ENCODE measurements around the gene GGTLC1. TPM values are rescaled to one million over a fixed set of nuclear protein-coding genes. Genes with fewer than 3 reads are reported as not detected.
"Not testable (repeated sequence)": the region's sequence is repeated elsewhere in the genome, so short reads cannot be mapped to it uniquely, and the experiment has no call there.

GGTLC1 gene
- total and polyA plus RNA-seq, 9 donors, result 0.17 TPM; not detected in 8

- H3K36me3 ChIP-seq (ENCODE audit: control insufficient read depth, insufficient read depth, low read length), result not testable (repeated sequence)
- peaks cover 12% of the 10 kb centered on the region for H3K4me1 ChIP-seq (ENCODE audit: control insufficient read depth, insufficient read depth, low read length)
- WGBS (ENCODE audit: insufficient coverage), result 28% methylated on average over 3 of the region's 12 CpGs
Measured at GRCh38 chr20:23984476-23985023, 4.0 kb downstream of the GGTLC1 start.

GRCh38 chr20:23982112-23983018 lies 6.2 kb downstream of the GGTLC1 start:
- not testable (repeated sequence) for DNase-seq; H3K4me3 ChIP-seq (ENCODE audit: low read length); H3K9me3 ChIP-seq (replicated peaks; ENCODE audit: control insufficient read depth, low read depth, low read length); H3K36me3 ChIP-seq (ENCODE audit: control insufficient read depth, insufficient read depth, low read length); H3K27ac ChIP-seq (ENCODE audit: low read length); H3K27me3 ChIP-seq (ENCODE audit: control insufficient read depth, insufficient read depth, low read length)
- peaks cover 12% of the 10 kb centered on the region for H3K4me1 ChIP-seq (ENCODE audit: control insufficient read depth, insufficient read depth, low read length)
- WGBS (ENCODE audit: insufficient coverage), result no CpG with 5 or more reads among the region's 11 CpGs

More at GRCh38 chr20:23984476-23985023, 4.0 kb downstream of the GGTLC1 start:
- not testable (repeated sequence) for H3K4me3 ChIP-seq (ENCODE audit: low read length); DNase-seq; H3K9me3 ChIP-seq (replicated peaks; ENCODE audit: control insufficient read depth, low read depth, low read length); H3K27ac ChIP-seq (ENCODE audit: low read length); H3K27me3 ChIP-seq (ENCODE audit: control insufficient read depth, insufficient read depth, low read length)

- not testable (repeated sequence) for H3K9me3 ChIP-seq (replicated peaks; ENCODE audit: control insufficient read depth, low read depth, low read length); DNase-seq; H3K27ac ChIP-seq (ENCODE audit: low read length); H3K36me3 ChIP-seq (ENCODE audit: control insufficient read depth, insufficient read depth, low read length); H3K4me3 ChIP-seq (ENCODE audit: low read length); H3K27me3 ChIP-seq (ENCODE audit: control insufficient read depth, insufficient read depth, low read length)
- WGBS (ENCODE audit: insufficient coverage), result 33% methylated on average over 3 of the region's 5 CpGs
- peaks cover 12% of the 10 kb centered on the region for H3K4me1 ChIP-seq (ENCODE audit: control insufficient read depth, insufficient read depth, low read length)
Measured at GRCh38 chr20:23981526-23981925, 7.1 kb downstream of the GGTLC1 start.

GRCh38 chr20:23981014-23981413 lies 7.6 kb downstream of the GGTLC1 start:
- not testable (repeated sequence) for H3K4me3 ChIP-seq (ENCODE audit: low read length); H3K27me3 ChIP-seq (ENCODE audit: control insufficient read depth, insufficient read depth, low read length); H3K9me3 ChIP-seq (replicated peaks; ENCODE audit: control insufficient read depth, low read depth, low read length); H3K27ac ChIP-seq (ENCODE audit: low read length); H3K36me3 ChIP-seq (ENCODE audit: control insufficient read depth, insufficient read depth, low read length)
- H3K4me1 ChIP-seq (ENCODE audit: control insufficient read depth, insufficient read depth, low read length), result peaks cover 12% of the 10 kb centered on the region
- DNase-seq, result peak; percentile 79
- WGBS (ENCODE audit: insufficient coverage), result 40% methylated on average over 7 of the region's 11 CpGs

GRCh38 chr20:23979899-23980811 lies 8.4 kb downstream of the GGTLC1 start:
- 53% methylated on average over 13 of the region's 17 CpGs for WGBS (ENCODE audit: insufficient coverage)
- not testable (repeated sequence) for DNase-seq; H3K4me3 ChIP-seq (ENCODE audit: low read length); H3K27me3 ChIP-seq (ENCODE audit: control insufficient read depth, insufficient read depth, low read length); H3K36me3 ChIP-seq (ENCODE audit: control insufficient read depth, insufficient read depth, low read length); H3K9me3 ChIP-seq (replicated peaks; ENCODE audit: control insufficient read depth, low read depth, low read length); H3K27ac ChIP-seq (ENCODE audit: low read length)
- H3K4me1 ChIP-seq (ENCODE audit: control insufficient read depth, insufficient read depth, low read length), result peaks cover 12% of the 10 kb centered on the region

- peaks cover 12% of the 10 kb centered on the region for H3K4me1 ChIP-seq (ENCODE audit: control insufficient read depth, insufficient read depth, low read length)
- not testable (repeated sequence) for H3K36me3 ChIP-seq (ENCODE audit: control insufficient read depth, insufficient read depth, low read length); H3K4me3 ChIP-seq (ENCODE audit: low read length); H3K9me3 ChIP-seq (replicated peaks; ENCODE audit: control insufficient read depth, low read depth, low read length); H3K27ac ChIP-seq (ENCODE audit: low read length); DNase-seq; H3K27me3 ChIP-seq (ENCODE audit: control insufficient read depth, insufficient read depth, low read length)
- WGBS (ENCODE audit: insufficient coverage), result no CpG with 5 or more reads among the region's 6 CpGs
Measured at GRCh38 chr20:23979380-23979779, 9.2 kb downstream of the GGTLC1 start.

- H3K27ac ChIP-seq (ENCODE audit: low read length); H3K27me3 ChIP-seq (ENCODE audit: control insufficient read depth, insufficient read depth, low read length); H3K36me3 ChIP-seq (ENCODE audit: control insufficient read depth, insufficient read depth, low read length); DNase-seq; H3K9me3 ChIP-seq (replicated peaks; ENCODE audit: control insufficient read depth, low read depth, low read length); H3K4me3 ChIP-seq (ENCODE audit: low read length): not testable (repeated sequence)
- WGBS (ENCODE audit: insufficient coverage), result no CpG with 5 or more reads among the region's 6 CpGs
- peaks cover 12% of the 10 kb centered on the region for H3K4me1 ChIP-seq (ENCODE audit: control insufficient read depth, insufficient read depth, low read length)
Measured at GRCh38 chr20:23978457-23978856, 10.1 kb downstream of the GGTLC1 start.

- Histone ChIP-seq H3K27ac (ENCODE audit: low read length) (no peak overlapping the region), H3K36me3 (ENCODE audit: control insufficient read depth, insufficient read depth, low read length) (no peaks in the 10 kb centered on the region), H3K4me1 (ENCODE audit: control insufficient read depth, insufficient read depth, low read length) (no peaks in the 10 kb centered on the region), H3K4me3 (ENCODE audit: low read length) (no peak overlapping the region), H3K9me3 (replicated peaks; ENCODE audit: control insufficient read depth, low read depth, low read length) (no peaks in the 10 kb centered on the region), H3K27me3 (ENCODE audit: control insufficient read depth, insufficient read depth, low read length) (peaks cover 3% of the 10 kb centered on the region)
- no peak for DNase-seq
- 56% methylated on average over 7 of the region's 9 CpGs for WGBS (ENCODE audit: insufficient coverage)
Measured at GRCh38 chr20:23974966-23975365, 13.6 kb downstream of the GGTLC1 start.

- Histone ChIP-seq H3K27ac (ENCODE audit: low read length) (no peak overlapping the region), H3K9me3 (replicated peaks; ENCODE audit: control insufficient read depth, low read depth, low read length) (no peaks in the 10 kb centered on the region), H3K36me3 (ENCODE audit: control insufficient read depth, insufficient read depth, low read length) (no peaks in the 10 kb centered on the region), H3K27me3 (ENCODE audit: control insufficient read depth, insufficient read depth, low read length) (peaks cover 3% of the 10 kb centered on the region), H3K4me1 (ENCODE audit: control insufficient read depth, insufficient read depth, low read length) (no peaks in the 10 kb centered on the region), H3K4me3 (ENCODE audit: low read length) (no peak overlapping the region)
- DNase-seq, result no peak
Measured at GRCh38 chr20:23971310-23971709, 17.3 kb downstream of the GGTLC1 start.

GRCh38 chr20:23970049-23970448 lies 18.5 kb downstream of the GGTLC1 start:
- Histone ChIP-seq H3K9me3 (replicated peaks; ENCODE audit: control insufficient read depth, low read depth, low read length) (no peaks in the 10 kb centered on the region), H3K27me3 (ENCODE audit: control insufficient read depth, insufficient read depth, low read length) (peaks cover 3% of the 10 kb centered on the region), H3K4me1 (ENCODE audit: control insufficient read depth, insufficient read depth, low read length) (no peaks in the 10 kb centered on the region), H3K36me3 (ENCODE audit: control insufficient read depth, insufficient read depth, low read length) (no peaks in the 10 kb centered on the region), H3K4me3 (ENCODE audit: low read length) (no peak overlapping the region), H3K27ac (ENCODE audit: low read length) (no peak overlapping the region)
- WGBS (ENCODE audit: insufficient coverage), result 100% methylated on average over 1 of the region's 1 CpG
- DNase-seq, result no peak

Data from muscle of leg (tissue), 11 donors.